Measurements from ENCODE around the gene BPTF.
"Not testable (repeated sequence)": the region's sequence is repeated elsewhere in the genome, so short reads cannot be mapped to it uniquely, and the experiment has no call there.

Gene BPTF

DNA sequence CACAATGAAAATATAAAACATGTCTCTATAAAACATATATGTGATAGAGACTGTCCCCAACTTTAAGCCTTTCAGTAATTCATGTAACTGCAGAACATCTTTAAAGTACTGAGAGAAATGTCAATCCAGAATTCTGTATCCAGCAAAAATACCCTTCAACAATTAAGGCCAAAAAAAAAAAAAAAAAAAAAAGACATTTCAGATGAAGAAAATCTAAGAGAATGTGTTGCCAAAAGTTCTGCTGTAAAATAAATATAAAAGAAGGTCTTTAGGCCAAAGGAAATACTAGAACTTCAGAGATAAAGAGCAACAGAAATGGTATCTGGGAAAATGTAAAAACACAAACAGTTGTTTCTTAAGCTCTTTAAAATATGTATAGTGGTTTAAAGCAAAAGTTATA, 17.3 kb downstream of the BPTF start:
- TF ChIP-seq, protein P1, sequence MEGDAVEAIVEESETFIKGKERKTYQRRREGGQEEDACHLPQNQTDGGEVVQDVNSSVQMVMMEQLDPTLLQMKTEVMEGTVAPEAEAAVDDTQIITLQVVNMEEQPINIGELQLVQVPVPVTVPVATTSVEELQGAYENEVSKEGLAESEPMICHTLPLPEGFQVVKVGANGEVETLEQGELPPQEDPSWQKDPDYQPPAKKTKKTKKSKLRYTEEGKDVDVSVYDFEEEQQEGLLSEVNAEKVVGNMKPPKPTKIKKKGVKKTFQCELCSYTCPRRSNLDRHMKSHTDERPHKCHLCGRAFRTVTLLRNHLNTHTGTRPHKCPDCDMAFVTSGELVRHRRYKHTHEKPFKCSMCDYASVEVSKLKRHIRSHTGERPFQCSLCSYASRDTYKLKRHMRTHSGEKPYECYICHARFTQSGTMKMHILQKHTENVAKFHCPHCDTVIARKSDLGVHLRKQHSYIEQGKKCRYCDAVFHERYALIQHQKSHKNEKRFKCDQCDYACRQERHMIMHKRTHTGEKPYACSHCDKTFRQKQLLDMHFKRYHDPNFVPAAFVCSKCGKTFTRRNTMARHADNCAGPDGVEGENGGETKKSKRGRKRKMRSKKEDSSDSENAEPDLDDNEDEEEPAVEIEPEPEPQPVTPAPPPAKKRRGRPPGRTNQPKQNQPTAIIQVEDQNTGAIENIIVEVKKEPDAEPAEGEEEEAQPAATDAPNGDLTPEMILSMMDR (IDR thresholded peaks at IDR 0.05; ENCODE audit: borderline replicate concordance, control extremely low read depth, extremely low read depth, insufficient read depth, missing control alignments) = no peak
- in situ Hi-C loops (cut with MboI; ENCODE audit: low sequenced_read_pairs, unreplicated experiment) = no loop called here
- no peak for DNase-seq (ENCODE audit: low spot score)

DNA sequence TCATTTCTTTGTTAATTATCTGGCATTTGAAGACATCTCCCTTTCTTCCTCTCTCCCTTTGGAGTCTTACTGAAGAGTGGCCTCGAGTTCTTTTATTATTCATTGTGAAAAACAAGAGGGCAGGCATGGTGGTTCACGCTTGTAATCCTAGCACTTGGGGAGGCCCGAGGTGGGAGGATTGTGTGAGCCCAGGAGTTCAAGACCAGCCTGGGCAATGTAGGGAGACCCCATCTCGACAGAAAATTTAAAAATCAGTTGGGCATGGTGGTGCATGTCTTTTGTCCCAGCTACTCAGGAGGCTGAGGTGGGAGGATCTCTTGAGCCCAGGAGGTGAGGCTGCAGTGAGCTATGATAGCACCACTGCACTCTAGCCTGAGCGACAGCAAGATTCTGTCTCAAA, 20.1 kb downstream of the BPTF start:
- in situ Hi-C loops (cut with MboI; ENCODE audit: low sequenced_read_pairs, unreplicated experiment) = no loop called here
- DNase-seq (ENCODE audit: low spot score) = no peak
- TF ChIP-seq, protein P1 (IDR thresholded peaks at IDR 0.05; ENCODE audit: borderline replicate concordance, control extremely low read depth, extremely low read depth, insufficient read depth, missing control alignments) = no peak

DNA sequence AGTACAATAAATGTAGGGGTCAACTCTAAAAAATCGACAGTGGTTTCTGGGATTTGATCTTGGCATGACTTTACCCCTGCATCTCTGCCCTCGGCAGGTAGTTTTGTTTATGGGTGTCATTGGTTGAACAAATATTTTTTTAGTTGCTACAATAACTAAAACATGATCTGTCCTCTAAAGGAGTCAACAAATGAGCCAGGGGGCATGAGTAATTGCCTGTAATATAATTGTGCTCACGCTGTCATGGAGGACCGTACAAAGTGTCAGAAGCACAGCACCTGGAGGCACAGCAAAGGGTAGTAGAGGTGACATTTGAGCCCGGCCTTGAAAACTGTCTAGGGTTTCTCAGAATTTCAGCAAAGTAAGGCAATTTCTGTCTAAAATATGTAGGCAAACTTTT, 22.9 kb downstream of the BPTF start:
- in situ Hi-C loops (cut with MboI; ENCODE audit: low sequenced_read_pairs, unreplicated experiment); DNase-seq (ENCODE audit: low spot score): not testable (repeated sequence)

DNA sequence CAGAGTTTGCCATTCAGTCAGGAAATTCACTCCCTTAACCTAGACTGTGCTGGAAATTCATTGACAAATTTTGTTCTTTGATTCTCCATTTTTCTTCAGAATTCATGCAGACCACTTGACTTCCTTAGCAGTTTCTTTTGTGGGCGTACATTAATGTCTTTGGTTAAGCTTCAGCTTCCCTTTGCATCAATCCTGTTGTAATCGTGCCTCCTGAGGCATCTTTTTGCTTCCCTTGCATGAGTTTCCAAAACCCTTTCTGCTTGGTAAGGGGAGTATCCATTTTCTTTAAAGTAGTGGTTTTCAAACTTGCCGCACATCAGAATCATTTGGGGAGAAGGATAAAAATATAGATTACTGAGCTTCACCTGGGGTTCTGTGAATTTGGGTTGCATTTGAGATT, 23.5 kb downstream of the BPTF start:
- DNase-seq (ENCODE audit: low spot score); in situ Hi-C loops (cut with MboI; ENCODE audit: low sequenced_read_pairs, unreplicated experiment): not testable (repeated sequence)

DNA sequence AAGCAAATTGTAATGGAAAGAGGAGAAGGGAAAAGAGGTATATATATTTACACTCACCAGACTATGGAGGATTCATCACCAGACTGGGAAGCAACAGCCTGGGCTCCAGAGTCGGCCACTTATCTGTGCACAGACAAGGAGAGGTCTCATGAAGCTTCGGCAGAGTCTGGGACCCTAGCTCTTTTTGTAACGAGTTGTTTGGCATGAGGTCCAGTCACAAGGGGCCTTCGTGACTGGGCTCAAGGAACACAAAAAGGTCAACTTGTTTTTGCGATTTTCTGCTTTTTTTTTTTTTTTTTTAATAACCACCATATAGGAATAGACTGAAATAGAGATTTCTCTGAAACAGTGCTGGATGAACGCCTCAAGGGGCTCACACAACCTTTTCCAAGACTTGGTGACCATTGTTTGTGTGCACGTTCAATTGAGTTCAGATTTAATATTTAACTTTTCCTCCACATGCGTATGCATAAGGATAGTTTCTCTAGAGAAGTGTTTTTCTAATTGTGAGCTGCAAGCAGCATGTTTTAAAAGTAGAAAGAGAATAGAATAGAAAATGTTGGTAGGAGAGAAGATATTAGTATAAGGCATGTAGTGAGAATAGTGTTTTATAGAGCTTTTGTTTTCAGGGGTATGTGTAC, 25.8 kb downstream of the BPTF start:
- DNase-seq (ENCODE audit: low spot score) = no peak
- TF ChIP-seq, protein P1 (IDR thresholded peaks at IDR 0.05; ENCODE audit: borderline replicate concordance, control extremely low read depth, extremely low read depth, insufficient read depth, missing control alignments) = no peak
- in situ Hi-C loops (cut with MboI; ENCODE audit: low sequenced_read_pairs, unreplicated experiment) = no loop called here

DNA sequence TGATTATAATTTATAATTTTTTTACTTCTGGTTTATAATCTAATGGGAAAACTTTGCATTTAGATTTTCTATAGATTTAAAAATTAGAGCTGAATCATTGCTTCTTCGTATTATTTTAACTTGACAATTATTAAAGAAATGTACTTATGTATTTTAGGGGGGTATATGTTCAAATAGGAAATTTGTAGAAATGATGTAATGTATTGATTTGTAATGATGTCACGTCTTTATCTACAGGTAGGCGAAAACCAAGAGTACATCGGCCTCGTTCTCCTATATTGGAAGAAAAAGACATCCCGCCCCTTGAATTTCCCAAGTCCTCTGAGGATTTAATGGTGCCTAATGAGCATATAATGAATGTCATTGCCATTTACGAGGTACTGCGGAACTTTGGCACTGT, 28.4 kb downstream of the BPTF start:
- no peak for DNase-seq (ENCODE audit: low spot score)
- TF ChIP-seq, protein P1 (IDR thresholded peaks at IDR 0.05; ENCODE audit: borderline replicate concordance, control extremely low read depth, extremely low read depth, insufficient read depth, missing control alignments) = no peak
- in situ Hi-C loops (cut with MboI; ENCODE audit: low sequenced_read_pairs, unreplicated experiment) = no loop called here

DNA sequence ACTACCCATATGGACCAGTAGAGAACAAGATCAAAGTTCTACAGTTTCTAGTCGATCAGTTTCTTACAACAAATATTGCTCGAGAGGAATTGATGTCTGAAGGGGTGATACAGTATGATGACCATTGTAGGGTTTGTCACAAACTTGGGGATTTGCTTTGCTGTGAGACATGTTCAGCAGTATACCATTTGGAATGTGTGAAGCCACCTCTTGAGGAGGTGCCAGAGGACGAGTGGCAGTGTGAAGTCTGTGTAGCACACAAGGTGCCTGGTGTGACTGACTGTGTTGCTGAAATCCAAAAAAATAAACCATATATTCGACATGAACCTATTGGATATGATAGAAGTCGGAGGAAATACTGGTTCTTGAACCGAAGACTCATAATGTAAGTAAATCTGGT, 29.1 kb downstream of the BPTF start:
- TF ChIP-seq, protein P1 (IDR thresholded peaks at IDR 0.05; ENCODE audit: borderline replicate concordance, control extremely low read depth, extremely low read depth, insufficient read depth, missing control alignments) = no peak
- DNase-seq (ENCODE audit: low spot score) = no peak
- in situ Hi-C loops (cut with MboI; ENCODE audit: low sequenced_read_pairs, unreplicated experiment) = no loop called here

Data from GM13976 (cell line).